GM23248 (cell line): ENCODE measurements around the gene PTGER2. TPM values are rescaled to one million over a fixed set of nuclear protein-coding genes. Genes with fewer than 3 reads are reported as not detected.

Source experiments
- DNase-seq: peaks from one replicate; pipeline ENCODE4 v3.0.0-alpha.2; 2015
- H2AFZ ChIP-seq: fragments of 200-600 bp; sonication (generic); 2 replicates; pipeline ENCODE4 v1.6.1; 2016; ENCODE audit warnings: antibody characterized with exemption
- H3F3A ChIP-seq: fragments of 200-600 bp; sonication (generic); 2 replicates; pipeline ENCODE4 v1.6.1; 2016; ENCODE audit warnings: mild to moderate bottlenecking, antibody characterized with exemption, mixed run types; ENCODE audit not compliant: insufficient read depth
- H3K27ac ChIP-seq: fragments of 200-600 bp; sonication (generic); 2 replicates; pipeline ENCODE4 v1.5.1; 2016; ENCODE audit warnings: mild to moderate bottlenecking
- H3K27me3 ChIP-seq: fragments of 200-600 bp; sonication (generic); replicated peaks from 2 replicates; pipeline ENCODE4 v1.6.1; 2016; ENCODE audit warnings: mild to moderate bottlenecking; ENCODE audit not compliant: insufficient read depth
- H3K36me3 ChIP-seq: fragments of 200-600 bp; sonication (generic); 2 replicates; pipeline ENCODE4 v1.6.1; 2016; ENCODE audit warnings: low read depth, mild to moderate bottlenecking
- H3K4me1 ChIP-seq: fragments of 200-600 bp; sonication (generic); 2 replicates; pipeline ENCODE4 v1.6.1; 2016; ENCODE audit warnings: mild to moderate bottlenecking; ENCODE audit not compliant: insufficient read depth
- H3K4me2 ChIP-seq: fragments of 200-600 bp; sonication (generic); one replicate; pipeline ENCODE4 v1.6.1; 2016; ENCODE audit warnings: mild to moderate bottlenecking; ENCODE audit not compliant: unreplicated experiment
- H3K4me3 ChIP-seq: fragments of 200-600 bp; sonication (generic); 2 replicates; pipeline ENCODE4 v1.5.1; 2016; ENCODE audit warnings: mild to moderate bottlenecking
- H3K79me2 ChIP-seq: fragments of 200-600 bp; sonication (generic); 2 replicates; pipeline ENCODE4 v1.6.1; 2016; ENCODE audit warnings: mild to moderate bottlenecking; ENCODE audit not compliant: insufficient read depth
- H3K9ac ChIP-seq: fragments of 200-600 bp; sonication (generic); 2 replicates; pipeline ENCODE4 v1.6.1; 2016; ENCODE audit warnings: mild to moderate bottlenecking
- H3K9me2 ChIP-seq: fragments of 200-600 bp; sonication (generic); 2 replicates; pipeline ENCODE4 v1.6.1; 2016; ENCODE audit warnings: mixed run types, mild to moderate bottlenecking, moderate library complexity; ENCODE audit not compliant: insufficient read depth
- H3K9me3 ChIP-seq: fragments of 200-600 bp; sonication (generic); one replicate; pipeline ENCODE4 v1.6.1; 2017; ENCODE audit warnings: low read depth
- H4K20me1 ChIP-seq: fragments of 200-600 bp; sonication (generic); 2 replicates; pipeline ENCODE4 v1.6.0; 2016; ENCODE audit not compliant: insufficient read depth
- EZH2 ChIP-seq: fragments of 200-600 bp; sonication (generic); IDR thresholded peaks from 2 replicates; pipeline ENCODE4 v1.6.1; 2018; ENCODE audit warnings: antibody characterized with exemption, mild to moderate bottlenecking; ENCODE audit not compliant: insufficient read depth, poor library complexity, severe bottlenecking
- EZH2phosphoT487 ChIP-seq: fragments of 200-600 bp; sonication (generic); IDR thresholded peaks from 2 replicates; pipeline ENCODE4 v1.6.1; 2018; ENCODE audit warnings: antibody characterized with exemption, moderate library complexity, mild to moderate bottlenecking, low read depth; ENCODE audit not compliant: insufficient read depth
- WGBS, 2 experiments: methylation state at CpG; one replicate each; pipeline ENCODE4 v1.1.6; 2015 to 2017; ENCODE audit warnings: low lambda C conversion rate in 2 of 2, low coverage in 1 of 2; ENCODE audit errors: missing lambda C conversion rate in 2 of 2; 5-methylcytosine and 5-hydroxymethylcytosine counted together
- in situ Hi-C: fragments of 300-500 bp; cut with MboI; formaldehyde crosslinking; loops from 2 replicates; pipeline ENCODE4 v1.15.0; 2020
- polyA plus RNA-seq: library from polyadenylated mRNA; unstranded; fragments of >200 nt; fragmentation: Nextera tagmentation; extraction: Ambion mirVana; gene quantifications from 2 replicates; pipeline ENCODE4 v1.2.1, GENCODE V29; 2016
- total RNA-seq: library from RNA; depleted of rRNA; stranded (reverse); fragments of >200 nt; shearing (Covaris generic); gene quantifications from 2 replicates; pipeline ENCODE4 v1.2.3, GENCODE V29; 2014

PTGER2 gene
- total and polyA plus RNA-seq, 2 experiments from 2014 or later, result 6.2 to 9.1 TPM

DNA sequence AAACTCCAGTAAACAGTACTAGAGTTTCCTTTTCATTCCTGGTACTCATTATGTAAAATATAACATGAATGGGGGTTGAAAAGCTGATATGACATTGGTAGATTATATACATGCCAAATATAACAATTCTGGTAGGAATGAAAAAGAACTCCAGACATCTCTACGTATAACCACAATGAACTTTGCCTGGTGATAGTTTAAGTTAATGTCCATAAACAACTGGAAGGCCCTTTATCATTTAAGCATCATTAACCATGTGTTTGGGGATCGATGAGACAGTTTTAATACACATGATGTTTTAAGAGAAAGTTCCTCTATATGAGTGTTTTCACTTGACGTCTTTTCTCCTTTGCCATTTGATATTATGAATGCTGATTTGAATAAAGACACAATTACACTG, 5.8 kb downstream of the PTGER2 start:
- Histone ChIP-seq H4K20me1 (no peaks in the 10 kb centered on the region), H3K27me3 (no peaks in the 10 kb centered on the region), H3K4me3 (no peak overlapping the region), H3K4me1 (0 out of 2 replicates have a peak, but pooled peaks cover 6% of the 10 kb centered on the region), H3K9me3 (no peaks in the 10 kb centered on the region), H3F3A (0 out of 2 replicates have a peak, but pooled peaks cover 8% of the 10 kb centered on the region), H2AFZ (no peak overlapping the region), H3K9me2 (no peaks in the 10 kb centered on the region), H3K27ac (no peak overlapping the region), H3K79me2 (peaks cover 38% of the 10 kb centered on the region; the same call in 1 of the 2 replicates), H3K4me2 (no peak overlapping the region), H3K9ac (no peak overlapping the region), H3K36me3 (no peaks in the 10 kb centered on the region)
- 94 to 98% methylated on average over 3 of the region's 3 CpGs for WGBS, 2 experiments
- DNase-seq, result no peak
- TF ChIP-seq EZH2 (no peak), EZH2phosphoT487 (no peak)
- in situ Hi-C loops, result no loop called here

DNA sequence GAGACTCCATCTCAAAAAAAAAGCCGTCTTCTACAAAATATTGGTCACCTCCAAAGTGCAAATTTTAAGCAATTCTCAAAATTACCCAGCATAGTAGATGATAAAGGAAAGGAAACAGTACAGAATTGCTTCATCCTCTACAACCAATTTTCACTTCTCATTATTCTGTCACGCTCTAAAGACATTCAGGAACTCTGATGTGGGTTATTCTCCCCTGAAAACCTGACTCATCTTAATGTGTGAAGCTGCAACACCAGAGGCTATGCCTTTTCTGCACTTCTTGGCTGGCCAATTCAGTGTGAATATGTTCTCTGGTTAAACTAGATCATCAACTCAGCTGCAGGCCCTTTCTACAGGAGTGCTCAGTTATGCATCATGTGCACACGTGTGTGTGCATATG, 11.0 kb downstream of the PTGER2 start:
- in situ Hi-C loops, result no loop called here
- H3K4me3 ChIP-seq, result no peak overlapping the region
- H3K9me2 ChIP-seq, result no peaks in the 10 kb centered on the region
- H3F3A ChIP-seq, result peaks cover 24% of the 10 kb centered on the region; the same call in 1 of the 2 replicates
- H4K20me1 ChIP-seq, result no peaks in the 10 kb centered on the region
- H3K4me2 ChIP-seq, result no peak overlapping the region
- no peak overlapping the region for H2AFZ ChIP-seq
- no peaks in the 10 kb centered on the region for H3K36me3 ChIP-seq
- H3K9ac ChIP-seq, result no peak overlapping the region
- H3K27me3 ChIP-seq, result no peaks in the 10 kb centered on the region
- DNase-seq, result peak; percentile 74
- peaks cover 26% of the 10 kb centered on the region for H3K4me1 ChIP-seq
- H3K9me3 ChIP-seq, result no peaks in the 10 kb centered on the region
- TF ChIP-seq EZH2 (no peak), EZH2phosphoT487 (no peak)
- H3K27ac ChIP-seq, result no peak overlapping the region
- 62 to 70% methylated on average over 3 of the region's 3 CpGs for WGBS, 2 experiments
- peaks cover 19% of the 10 kb centered on the region; the same call in 1 of the 2 replicates for H3K79me2 ChIP-seq

DNA sequence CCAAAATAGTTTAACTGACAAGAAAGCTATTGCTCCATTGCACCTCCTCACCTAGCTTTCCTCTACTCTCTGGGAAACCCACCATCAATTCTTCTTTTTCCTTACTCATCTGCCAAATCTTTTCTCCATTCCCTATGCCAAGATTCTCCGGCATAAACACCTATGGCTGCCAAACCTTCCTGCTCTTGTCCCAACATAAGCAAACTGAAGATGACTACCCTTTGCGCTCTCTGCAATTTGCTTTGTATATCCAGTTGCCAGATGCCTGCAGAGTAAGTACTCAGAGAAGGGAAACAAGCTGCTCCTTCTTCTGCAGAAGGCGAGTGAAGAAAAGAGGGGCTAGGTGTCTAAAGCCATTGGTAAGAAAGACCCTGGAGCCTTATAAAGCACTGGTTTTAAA, 11.5 kb downstream of the PTGER2 start:
- no peak for DNase-seq
- Histone ChIP-seq H3K36me3 (no peaks in the 10 kb centered on the region), H4K20me1 (no peaks in the 10 kb centered on the region), H3K9me3 (no peaks in the 10 kb centered on the region), H3K4me3 (no peak overlapping the region), H3K9ac (no peak overlapping the region), H3K27ac (no peak overlapping the region), H3K9me2 (no peaks in the 10 kb centered on the region), H3K4me2 (no peak overlapping the region), H3K27me3 (no peaks in the 10 kb centered on the region), H3K4me1 (peaks cover 26% of the 10 kb centered on the region), H3K79me2 (peaks cover 14% of the 10 kb centered on the region; the same call in 1 of the 2 replicates), H3F3A (peaks cover 24% of the 10 kb centered on the region; the same call in 1 of the 2 replicates), H2AFZ (no peak overlapping the region)
- TF ChIP-seq EZH2phosphoT487, result no peak
- TF ChIP-seq EZH2, result no peak
- 92% methylated on average over 3 of the region's 3 CpGs for WGBS, 2 experiments
- in situ Hi-C loops, result no loop called here

DNA sequence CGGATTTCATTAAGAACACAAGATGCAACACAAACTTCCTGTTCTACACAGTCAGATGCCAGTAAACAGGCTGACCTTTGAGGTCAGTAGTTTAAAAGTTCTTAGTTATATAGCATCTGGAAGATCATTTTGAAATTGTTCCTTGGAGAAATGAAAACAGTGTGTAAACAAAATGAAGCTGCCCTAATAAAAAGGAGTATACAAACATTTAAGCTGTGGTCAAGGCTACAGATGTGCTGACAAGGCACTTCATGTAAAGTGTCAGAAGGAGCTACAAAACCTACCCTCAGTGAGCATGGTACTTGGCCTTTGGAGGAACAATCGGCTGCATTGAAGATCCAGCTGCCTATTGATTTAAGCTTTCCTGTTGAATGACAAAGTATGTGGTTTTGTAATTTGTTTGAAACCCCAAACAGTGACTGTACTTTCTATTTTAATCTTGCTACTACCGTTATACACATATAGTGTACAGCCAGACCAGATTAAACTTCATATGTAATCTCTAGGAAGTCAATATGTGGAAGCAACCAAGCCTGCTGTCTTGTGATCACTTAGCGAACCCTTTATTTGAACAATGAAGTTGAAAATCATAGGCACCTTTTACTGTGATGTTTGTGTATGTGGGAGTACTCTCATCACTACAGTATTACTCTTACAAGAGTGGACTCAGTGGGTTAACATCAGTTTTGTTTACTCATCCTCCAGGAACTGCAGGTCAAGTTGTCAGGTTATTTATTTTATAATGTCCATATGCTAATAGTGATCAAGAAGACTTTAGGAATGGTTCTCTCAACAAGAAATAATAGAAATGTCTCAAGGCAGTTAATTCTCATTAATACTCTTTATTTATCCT, 13.5 kb downstream of the PTGER2 start:
- Histone ChIP-seq H3K9me3 (no peaks in the 10 kb centered on the region), H3K9ac (no peak overlapping the region)
- 56 to 57% methylated on average over 4 of the region's 4 CpGs for WGBS, 2 experiments

More for the DNA sequence above, 13.5 kb downstream of the PTGER2 start:
- Histone ChIP-seq H3K4me2 (peak overlapping the region; percentile 19), H3K4me3 (0 out of 2 replicates have a peak overlapping the region, but pooled peaks have one; percentile 5), H3F3A (peaks cover 24% of the 10 kb centered on the region; the same call in 1 of the 2 replicates), H3K27me3 (no peaks in the 10 kb centered on the region), H3K4me1 (peaks cover 30% of the 10 kb centered on the region), H3K79me2 (no peaks in the 10 kb centered on the region), H3K27ac (peak overlapping the region; percentile 40), H3K9me2 (no peaks in the 10 kb centered on the region), H3K36me3 (no peaks in the 10 kb centered on the region), H2AFZ (no peak overlapping the region), H4K20me1 (no peaks in the 10 kb centered on the region)
- peak; percentile 43 for DNase-seq
- TF ChIP-seq EZH2phosphoT487, result no peak
- no peak for TF ChIP-seq EZH2
- in situ Hi-C loops, result no loop called here
